ENCODE data around the gene CAGE1.
A peak's percentile ranks its signal among the peaks of the same experiment; 100 is the strongest.

CAGE1 gene

DNA sequence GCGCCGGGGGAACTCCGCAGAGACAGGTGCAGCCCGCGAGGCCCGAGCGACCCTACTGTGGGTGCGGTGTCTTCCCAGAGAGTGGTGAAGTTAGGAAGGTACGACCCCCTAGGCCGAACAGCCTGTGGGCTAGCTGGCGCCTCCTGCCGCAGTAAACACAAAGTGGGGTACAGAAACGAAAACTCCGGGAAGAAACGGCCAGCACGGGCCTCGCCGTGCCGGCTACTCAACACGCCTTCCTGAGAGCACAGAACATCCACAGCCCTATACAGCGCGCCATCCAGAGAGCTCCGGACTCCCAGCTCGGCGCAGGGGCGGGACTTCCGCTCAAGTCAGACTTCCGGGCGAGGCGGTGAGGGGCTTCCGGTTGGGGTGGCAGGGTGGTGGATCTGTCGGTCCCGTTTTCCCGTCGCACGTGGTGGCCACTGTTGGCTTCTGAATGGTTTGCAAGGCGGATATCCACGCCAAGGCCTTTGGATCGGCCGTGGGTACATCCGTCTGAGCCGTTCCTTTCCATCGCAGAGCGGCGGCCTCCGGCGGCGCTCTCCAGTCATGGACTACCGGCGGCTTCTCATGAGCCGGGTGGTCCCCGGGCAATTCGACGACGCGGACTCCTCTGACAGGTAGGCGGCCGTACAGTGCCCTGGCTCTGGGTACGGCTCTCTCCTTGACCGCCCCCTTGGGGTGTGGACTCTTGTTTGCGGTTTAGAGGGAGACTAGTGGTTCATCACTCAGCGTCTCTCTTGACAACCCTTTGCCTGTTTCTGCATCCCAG is at the start of gene CAGE1, which contains the start of gene RIOK1:
TSS of gene CAGE1 (minus strand) at position 292 of the 775 bp plus-strand sequence. CDS start 2,569 bp downstream, outside the sequence.
TSS of gene RIOK1 (plus strand) at position 358 of the 775 bp plus-strand sequence. CDS start at position 553, 195 bp downstream.
- DNase-seq, result peak; percentile 92 to 97

- DNase-seq, result no peak
These were observed 49.7 kb upstream of the CAGE1 start for GRCh38 chr6:7439228-7439627.

DNA sequence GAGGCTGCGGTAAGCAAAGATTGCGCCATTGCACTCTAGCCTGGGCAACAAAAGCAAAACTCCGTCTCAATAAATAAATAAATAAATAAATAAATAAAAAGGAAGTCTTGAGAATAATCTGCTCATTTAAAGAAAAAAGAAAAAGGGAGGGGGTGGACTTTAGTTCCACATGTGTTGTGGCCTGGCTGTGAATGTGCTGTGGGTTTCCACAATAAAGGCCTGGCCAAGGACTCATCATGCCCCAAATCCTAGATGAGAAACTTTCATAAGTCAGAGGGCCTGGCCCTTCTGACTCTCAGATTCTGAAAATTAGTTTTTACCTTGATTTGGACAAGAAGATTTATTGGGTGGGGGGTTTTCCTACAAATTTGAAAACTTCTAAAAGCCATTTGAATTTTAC is 48.5 kb upstream of the CAGE1 start:
- DNase-seq, result no peak

- no peak for DNase-seq
These were observed 45.1 kb upstream of the CAGE1 start for GRCh38 chr6:7434672-7435071.

GRCh38 chr6:7433121-7433617 is 43.6 kb upstream of the CAGE1 start:
- no peak for DNase-seq

DNA sequence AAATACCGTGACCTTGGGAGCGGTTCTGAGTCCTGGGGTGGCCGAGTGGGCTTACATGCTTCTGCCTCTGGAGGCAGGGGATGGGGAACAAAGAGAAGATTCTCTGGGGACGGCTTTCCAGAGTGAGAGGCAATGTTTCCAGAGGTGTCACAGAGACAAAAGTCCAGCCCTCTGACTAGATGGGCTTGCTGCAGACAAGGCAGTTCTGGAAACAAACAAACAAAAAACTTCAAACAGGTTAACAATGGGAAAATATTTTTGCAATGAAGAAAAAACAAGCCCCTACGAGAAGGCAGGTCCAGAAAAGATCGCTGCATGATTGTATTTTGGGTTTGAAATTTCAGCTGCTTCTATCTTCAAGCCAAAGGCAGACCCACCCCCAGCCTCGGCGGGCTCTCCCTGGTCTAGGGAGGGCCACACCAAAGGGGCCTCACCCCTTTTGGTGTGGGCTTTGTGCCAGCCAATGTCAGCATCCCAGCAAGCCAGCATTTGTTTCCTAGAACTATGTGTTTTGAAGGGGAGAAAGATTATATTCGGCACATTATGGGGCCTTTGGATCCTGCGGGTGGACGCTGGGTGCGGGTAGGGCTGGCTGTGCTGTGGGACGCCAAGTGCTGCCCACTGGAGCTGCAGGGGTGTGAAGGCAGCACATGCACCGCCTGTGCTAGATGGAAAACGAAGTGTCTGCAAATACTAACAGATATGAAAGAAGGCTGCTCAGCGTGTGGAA is 43.0 kb upstream of the CAGE1 start:
- DNase-seq, result no peak

- no peak for DNase-seq
These were observed 42.3 kb upstream of the CAGE1 start for GRCh38 chr6:7431674-7432390.

- DNase-seq, result no peak
These were observed 41.8 kb upstream of the CAGE1 start for GRCh38 chr6:7431313-7431673.

GRCh38 chr6:7426447-7427169 is 37.1 kb upstream of the CAGE1 start:
- DNase-seq, result no peak

DNA sequence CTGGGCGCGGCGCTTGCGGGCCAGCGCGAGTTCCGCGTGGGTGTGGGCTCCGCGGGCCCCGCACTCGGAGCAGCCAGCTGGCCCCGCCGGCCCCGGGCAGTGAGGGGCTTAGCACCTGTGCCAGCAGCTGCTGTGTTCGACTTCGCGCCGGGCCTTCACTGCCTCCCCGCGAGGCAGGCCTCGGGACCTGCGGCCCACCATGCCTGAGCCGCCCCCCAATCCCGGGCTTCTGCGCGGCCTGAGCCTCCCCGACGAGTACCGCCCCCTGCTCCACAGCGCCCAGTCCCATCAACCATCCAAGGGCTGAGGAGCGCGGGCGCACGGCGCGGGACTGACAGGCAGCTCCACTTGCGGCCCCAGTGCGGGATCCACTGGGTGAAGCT is 36.3 kb upstream of the CAGE1 start:
- DNase-seq, result no peak

DNA sequence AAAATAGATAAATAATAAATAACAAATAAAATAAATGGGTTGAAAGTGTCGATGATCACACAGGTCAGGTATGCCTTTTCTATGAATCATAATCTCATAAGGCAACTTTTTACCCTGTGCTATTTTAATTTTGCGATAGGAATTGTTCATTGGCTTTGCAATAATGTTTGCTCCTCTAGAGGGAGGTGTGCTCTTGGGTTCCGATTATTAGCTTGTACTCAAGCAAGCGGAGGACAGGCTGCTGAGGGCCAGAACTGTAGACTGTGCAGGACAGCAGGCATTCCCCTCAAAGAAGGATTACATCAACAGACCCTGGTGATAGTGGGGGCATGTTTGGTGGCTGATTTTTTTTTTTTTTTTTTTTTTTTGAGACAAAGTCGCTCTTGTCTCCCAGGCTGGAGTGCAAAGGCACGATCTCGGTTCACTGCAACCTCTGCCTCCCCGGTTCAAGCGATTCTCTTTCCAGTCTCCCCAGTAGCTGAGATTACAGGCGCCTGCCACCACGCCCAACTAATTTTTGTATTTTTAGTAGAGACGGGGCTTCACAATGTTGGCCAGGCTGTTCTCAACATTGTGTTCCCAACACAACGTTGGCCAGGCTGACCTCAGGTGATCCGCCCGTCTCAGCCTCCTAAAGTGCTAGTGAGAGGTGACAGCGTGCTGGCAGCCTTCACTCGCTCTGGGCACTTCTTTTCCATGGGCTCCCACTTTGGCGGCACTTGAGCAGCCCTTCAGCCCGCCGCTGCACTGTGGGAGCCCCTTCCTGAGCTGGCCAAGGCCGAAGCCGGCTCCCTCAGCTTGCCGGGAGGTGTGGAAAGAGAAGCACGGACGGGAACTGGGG is 35.6 kb upstream of the CAGE1 start:
- peak in 1 of 2 experiments; percentile 63 for DNase-seq

DNA sequence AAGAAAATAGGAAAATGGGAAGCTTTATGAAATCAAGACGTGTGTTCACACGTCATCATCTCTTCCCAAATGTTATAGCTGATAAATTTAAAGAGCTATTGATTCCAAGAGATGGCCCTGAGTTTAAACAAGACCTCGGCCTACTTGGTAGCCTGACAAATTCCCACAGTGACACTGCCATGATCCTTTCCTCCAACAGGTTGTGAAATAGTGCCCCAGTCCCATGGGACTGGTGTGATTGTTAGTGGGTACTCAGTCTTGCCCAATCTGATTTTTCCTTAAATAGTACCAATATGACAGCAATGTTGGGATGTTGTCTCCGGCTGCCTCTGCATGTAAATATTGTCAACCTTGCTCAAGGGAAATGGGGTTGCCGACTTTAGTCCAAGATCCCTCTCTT is 34.5 kb upstream of the CAGE1 start:
- DNase-seq, result no peak

DNA sequence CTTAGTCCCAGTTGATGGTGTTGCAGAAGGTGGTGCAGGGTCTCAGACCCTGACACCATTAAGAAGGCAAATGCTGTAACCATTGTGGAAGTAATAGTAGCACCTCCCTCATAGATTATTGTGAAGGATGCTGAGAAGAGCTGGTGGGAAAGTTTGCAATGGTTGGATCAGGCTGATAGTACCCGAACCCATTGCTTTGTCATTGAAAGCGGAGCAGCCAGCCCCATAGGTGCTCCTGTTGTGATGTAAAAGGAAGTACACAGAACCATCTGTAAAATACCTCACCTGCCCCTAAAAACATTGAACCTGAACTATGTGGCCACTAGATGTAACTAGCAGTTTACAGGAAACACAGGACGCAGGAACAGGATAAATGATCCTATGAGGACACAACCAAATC is 31.5 kb upstream of the CAGE1 start:
- no peak for DNase-seq

DNA sequence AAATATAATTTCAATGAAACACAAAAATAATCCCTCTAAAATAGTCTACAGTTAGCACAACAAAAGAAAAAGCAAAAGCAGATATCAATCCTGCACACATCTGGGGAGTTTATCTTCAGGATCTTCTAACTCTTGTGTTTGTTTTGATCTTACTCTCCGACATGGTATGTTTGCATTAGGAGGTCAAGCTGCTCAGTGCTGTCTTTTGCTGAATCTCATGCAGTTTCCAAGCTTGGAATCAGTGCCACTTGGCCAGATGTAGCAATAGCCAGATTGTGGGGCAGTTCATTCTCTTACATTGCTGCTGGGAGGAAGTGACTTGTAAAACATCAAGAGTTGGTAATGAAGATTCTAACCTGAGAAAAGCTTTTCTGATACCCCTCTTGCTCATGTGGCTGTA is 29.5 kb upstream of the CAGE1 start:
- DNase-seq, result no peak

DNA sequence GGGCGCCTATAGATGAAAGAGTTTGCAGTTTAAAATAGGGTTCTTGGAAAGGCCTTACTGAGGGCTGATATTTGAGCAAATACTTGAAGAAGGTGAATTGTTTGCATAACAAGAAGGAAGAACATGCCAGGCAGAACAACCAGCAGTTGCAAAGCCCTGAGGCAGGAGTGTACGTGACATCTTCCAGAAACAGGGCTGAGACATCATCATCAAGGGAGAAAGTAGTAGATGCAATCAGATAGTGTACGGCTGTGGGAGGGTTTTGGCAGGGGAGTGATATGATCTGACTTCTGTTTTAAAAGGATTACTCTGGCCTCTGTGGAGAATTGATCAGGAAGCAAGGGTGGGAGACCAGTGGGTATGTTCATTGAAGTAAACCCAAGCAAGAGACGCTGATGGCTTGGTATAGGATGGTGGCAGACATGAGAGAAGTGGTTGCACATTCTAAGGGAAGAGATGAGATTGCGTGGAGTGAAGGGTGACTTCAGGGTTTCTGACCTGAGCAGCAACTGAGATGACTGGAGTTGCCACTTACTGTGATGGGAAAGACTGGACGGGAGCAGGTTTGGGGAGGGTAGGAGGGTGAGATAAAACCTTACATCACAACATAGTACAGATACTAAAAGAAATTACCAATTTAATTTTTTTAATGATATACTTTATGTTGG is 28.8 kb upstream of the CAGE1 start:
- DNase-seq, result no peak

DNA sequence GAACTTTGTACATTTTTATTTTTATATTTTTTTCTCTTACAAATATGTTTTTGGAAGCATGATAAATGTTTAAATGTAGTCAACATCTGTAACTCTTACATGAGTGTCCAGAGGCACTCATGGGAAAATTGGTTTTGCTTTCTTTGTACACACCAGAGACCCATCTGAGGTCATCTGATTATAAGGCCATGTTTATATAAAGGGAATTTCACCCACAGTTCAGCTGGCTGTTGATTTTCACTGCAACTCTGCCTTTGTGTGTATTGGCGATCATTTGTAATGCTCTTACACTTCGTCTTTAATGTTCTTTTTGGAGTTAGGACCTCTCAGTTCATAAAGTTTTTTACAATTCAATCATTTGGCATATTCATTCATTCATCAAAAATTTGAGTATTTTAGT is 28.1 kb upstream of the CAGE1 start:
- no peak for DNase-seq

- no peak for DNase-seq
These were observed 25.3 kb upstream of the CAGE1 start for GRCh38 chr6:7414811-7415210.

DNA sequence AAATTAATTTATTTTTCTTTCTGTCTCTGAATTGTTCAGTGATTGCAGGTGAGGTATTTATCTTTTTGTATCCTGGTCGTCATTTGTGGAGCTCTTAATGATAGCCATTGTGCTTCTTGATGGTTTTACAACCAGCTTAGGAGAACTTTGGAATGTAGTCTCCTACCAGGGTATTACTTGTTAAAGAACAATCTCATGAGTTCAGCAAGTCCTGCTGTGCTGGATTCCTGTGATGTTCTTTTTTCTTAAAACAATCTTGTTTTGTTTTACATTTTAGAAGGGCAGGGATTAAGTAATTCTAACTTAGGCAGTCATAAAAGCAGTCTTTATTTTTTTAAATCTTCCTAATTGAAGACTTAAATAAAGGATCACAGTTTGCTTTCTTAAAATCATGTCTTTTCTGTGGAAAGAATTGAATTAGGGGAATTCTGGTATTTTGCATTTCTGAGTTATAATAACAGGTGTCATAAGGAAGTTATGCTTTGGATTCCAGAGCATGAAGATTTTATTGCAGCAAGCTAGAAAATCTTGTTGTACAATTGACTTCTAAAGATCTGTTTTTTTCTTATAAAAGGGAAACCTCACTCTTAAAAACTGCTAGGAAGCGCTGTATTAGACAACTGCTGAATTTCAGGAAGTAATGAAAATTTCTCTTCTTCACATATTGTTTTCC is 23.7 kb upstream of the CAGE1 start:
- no peak for DNase-seq

- no peak for DNase-seq
These were observed 21.8 kb upstream of the CAGE1 start for GRCh38 chr6:7411328-7411727.

GRCh38 chr6:7410851-7411250 is 21.3 kb upstream of the CAGE1 start:
- DNase-seq, result no peak

- no peak for DNase-seq
These were observed 20.2 kb upstream of the CAGE1 start for GRCh38 chr6:7409740-7410139.

All from NCI-H526 (cell line).